PC-9 (cell line): ENCODE measurements around the gene ACTG1.

ENCODE experiments used
- CTCF ChIP-seq: fragments of 200-600 bp; sonication (generic); conservative IDR thresholded peaks from 2 replicates; pipeline ENCODE4 v1.6.1; 2017; ENCODE audit warnings: mixed run types, antibody characterized with exemption, mild to moderate bottlenecking, moderate library complexity
- EZH2 ChIP-seq: fragments of 200-600 bp; sonication (generic); IDR thresholded peaks from 2 replicates; pipeline ENCODE4 v1.8.0; 2017; ENCODE audit warnings: antibody characterized with exemption, low read depth

- TF ChIP-seq CTCF (no peak), EZH2 (no peak)
These were observed 25.5 kb downstream of the ACTG1 start for GRCh38 chr17:81487089-81487486.
